GM21360 (cell line): ENCODE measurements around the gene PHKA1.
A peak's percentile ranks its signal among the peaks of the same experiment; 100 is the strongest.
"Not testable (repeated sequence)": the region's sequence is repeated elsewhere in the genome, so short reads cannot be mapped to it uniquely, and the experiment has no call there.

Experiments
- ATAC-seq: cut with Tn5 transposase; IDR thresholded peaks from one replicate; pipeline ENCODE4 v1.9.1; 2021; ENCODE audit warnings: mild to moderate bottlenecking, moderate library complexity; ENCODE audit not compliant: unreplicated experiment

The PHKA1 gene

GRCh38 chrX:72669508-72669907 lies 44.6 kb downstream of the PHKA1 start:
- ATAC-seq: not testable (repeated sequence)

GRCh38 chrX:72666451-72666850 lies 47.7 kb downstream of the PHKA1 start:
- ATAC-seq: no peak

- no peak for ATAC-seq
Observed at GRCh38 chrX:72663737-72664136, 50.4 kb downstream of the PHKA1 start.

GRCh38 chrX:72662020-72662747 lies 51.9 kb downstream of the PHKA1 start:
- no peak for ATAC-seq

GRCh38 chrX:72659723-72660122 lies 54.4 kb downstream of the PHKA1 start:
- no peak for ATAC-seq

GRCh38 chrX:72652082-72652481 lies 62.0 kb downstream of the PHKA1 start:
- ATAC-seq: no peak

GRCh38 chrX:72644946-72645345 lies 69.2 kb downstream of the PHKA1 start:
- ATAC-seq: no peak

- no peak for ATAC-seq
Observed at GRCh38 chrX:72641611-72642010, 72.5 kb downstream of the PHKA1 start.

GRCh38 chrX:72635930-72636329 lies 78.2 kb downstream of the PHKA1 start:
- ATAC-seq: no peak

- ATAC-seq: no peak
Observed at GRCh38 chrX:72634331-72634730, 79.8 kb downstream of the PHKA1 start.

GRCh38 chrX:72630185-72630584 lies 83.9 kb downstream of the PHKA1 start:
- no peak for ATAC-seq

GRCh38 chrX:72624194-72624593 lies 89.9 kb downstream of the PHKA1 start:
- ATAC-seq: no peak

GRCh38 chrX:72621625-72622485 lies 92.3 kb downstream of the PHKA1 start:
- peak; percentile 95 for ATAC-seq

- ATAC-seq: no peak
Observed at GRCh38 chrX:72621163-72621562, 92.9 kb downstream of the PHKA1 start.

GRCh38 chrX:72620550-72621145 lies 93.5 kb downstream of the PHKA1 start:
- no peak for ATAC-seq

- ATAC-seq: no peak
Observed at GRCh38 chrX:72609313-72609712, 104.8 kb downstream of the PHKA1 start.

GRCh38 chrX:72604705-72605104 lies 109.4 kb downstream of the PHKA1 start:
- ATAC-seq: no peak

- no peak for ATAC-seq
Observed at GRCh38 chrX:72604112-72604511, 110.0 kb downstream of the PHKA1 start.

GRCh38 chrX:72591038-72591437 lies 123.1 kb downstream of the PHKA1 start:
- not testable (repeated sequence) for ATAC-seq

- no peak for ATAC-seq
Observed at GRCh38 chrX:72584163-72584562, 129.9 kb downstream of the PHKA1 start.

GRCh38 chrX:72576141-72576894 lies 137.8 kb downstream of the PHKA1 start:
- no peak for ATAC-seq
